Measurements from ENCODE around the gene LIPC. TPM values are rescaled to one million over a fixed set of nuclear protein-coding genes. Genes with fewer than 3 reads are reported as not detected.

LIPC gene
- polyA plus RNA-seq, 3 donors = 0.37 TPM; not detected in 2

- H3K4me3 ChIP-seq (replicated peaks in 1 of 3; ENCODE audit: low read depth in 2 of 3, low read length in 3 of 3) = no peak overlapping the region
- DNase-seq = no peak
- H4K20me1 ChIP-seq (ENCODE audit: insufficient read depth, low read length) = no peaks in the 10 kb centered on the region
- H3K79me2 ChIP-seq (ENCODE audit: insufficient read depth, low read length) = no peaks in the 10 kb centered on the region
- WGBS (ENCODE audit: insufficient coverage) = 98% methylated on average over 5 of the region's 9 CpGs
- no peak overlapping the region for H2AFZ ChIP-seq (ENCODE audit: insufficient read depth, low read depth, low read length, poor library complexity, severe bottlenecking)
- Mint-ChIP-seq H3K27me3 (ENCODE audit: low read depth in 3 of 3) (peaks cover 0 to 3% (median 1%) of the 10 kb centered on the region in 3 donors), H3K36me3 (no peaks in the 10 kb centered on the region), H3K27ac (no peak overlapping the region), H3K9me3 (peaks cover 0 to 1% (median 0%) of the 10 kb centered on the region in 7 donors), H3K4me3 (no peak overlapping the region), H3K4me1 (peaks cover 13% of the 10 kb centered on the region)
- H3K4me1 ChIP-seq (ENCODE audit: control insufficient read depth in 1 of 2, insufficient read depth in 2 of 2, low read length in 2 of 2) = no peaks in the 10 kb centered on the region
- H3K27ac ChIP-seq (ENCODE audit: low read depth in 1 of 2, low read length in 2 of 2) = no peak overlapping the region
- no peaks in the 10 kb centered on the region for H3K27me3 ChIP-seq (ENCODE audit: control insufficient read depth in 2 of 2, insufficient read depth in 2 of 2, low read length in 2 of 2)
- H3K36me3 ChIP-seq (replicated peaks in 1 of 2; ENCODE audit: control insufficient read depth in 1 of 2, insufficient read depth in 2 of 2, low read length in 2 of 2) = no peaks in the 10 kb centered on the region
- no peak overlapping the region for H3K9ac ChIP-seq (ENCODE audit: insufficient read depth, low read length, poor library complexity, severe bottlenecking)
- TF ChIP-seq, protein P1, sequence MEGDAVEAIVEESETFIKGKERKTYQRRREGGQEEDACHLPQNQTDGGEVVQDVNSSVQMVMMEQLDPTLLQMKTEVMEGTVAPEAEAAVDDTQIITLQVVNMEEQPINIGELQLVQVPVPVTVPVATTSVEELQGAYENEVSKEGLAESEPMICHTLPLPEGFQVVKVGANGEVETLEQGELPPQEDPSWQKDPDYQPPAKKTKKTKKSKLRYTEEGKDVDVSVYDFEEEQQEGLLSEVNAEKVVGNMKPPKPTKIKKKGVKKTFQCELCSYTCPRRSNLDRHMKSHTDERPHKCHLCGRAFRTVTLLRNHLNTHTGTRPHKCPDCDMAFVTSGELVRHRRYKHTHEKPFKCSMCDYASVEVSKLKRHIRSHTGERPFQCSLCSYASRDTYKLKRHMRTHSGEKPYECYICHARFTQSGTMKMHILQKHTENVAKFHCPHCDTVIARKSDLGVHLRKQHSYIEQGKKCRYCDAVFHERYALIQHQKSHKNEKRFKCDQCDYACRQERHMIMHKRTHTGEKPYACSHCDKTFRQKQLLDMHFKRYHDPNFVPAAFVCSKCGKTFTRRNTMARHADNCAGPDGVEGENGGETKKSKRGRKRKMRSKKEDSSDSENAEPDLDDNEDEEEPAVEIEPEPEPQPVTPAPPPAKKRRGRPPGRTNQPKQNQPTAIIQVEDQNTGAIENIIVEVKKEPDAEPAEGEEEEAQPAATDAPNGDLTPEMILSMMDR (IDR thresholded peaks at IDR 0.05) = no peak
- intact Hi-C loops (cut with micrococcal nuclease) = no loop called here
- H3K4me2 ChIP-seq (replicated peaks; ENCODE audit: extremely low read depth, low read length, poor library complexity, severe bottlenecking) = no peak overlapping the region
- no peaks in the 10 kb centered on the region for H3K9me3 ChIP-seq (replicated peaks in 1 of 2; ENCODE audit: control insufficient read depth in 1 of 2, insufficient read depth in 1 of 2, low read length in 2 of 2)
Observed at GRCh38 chr15:58437531-58438105, 5.8 kb downstream of the LIPC start.

DNA sequence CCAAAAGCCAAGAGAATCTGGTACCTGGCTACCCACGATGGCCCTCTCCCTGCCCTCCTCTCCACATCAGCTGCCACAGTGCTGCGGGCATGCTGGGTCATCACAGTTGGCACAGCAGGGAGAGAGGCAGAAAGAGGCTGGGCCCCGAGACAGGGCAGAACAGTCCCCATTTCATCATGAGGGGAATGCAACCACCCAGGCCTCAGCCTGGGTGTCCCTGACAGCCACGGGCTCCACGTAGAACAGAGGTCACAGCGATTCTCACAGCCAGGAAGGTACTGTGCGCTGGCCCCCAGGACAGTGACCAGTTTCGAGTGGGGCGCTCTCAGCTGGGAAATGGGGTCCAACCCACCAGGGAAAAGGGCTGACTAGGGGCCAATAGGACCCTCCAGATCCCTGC is 6.3 kb downstream of the LIPC start:
- no peak overlapping the region for H2AFZ ChIP-seq (ENCODE audit: insufficient read depth, low read depth, low read length, poor library complexity, severe bottlenecking)
- intact Hi-C loops (cut with micrococcal nuclease) = no loop called here
- no peaks in the 10 kb centered on the region for H3K36me3 ChIP-seq (replicated peaks in 1 of 2; ENCODE audit: control insufficient read depth in 1 of 2, insufficient read depth in 2 of 2, low read length in 2 of 2)
- no peak overlapping the region for H3K4me3 ChIP-seq (replicated peaks in 1 of 3; ENCODE audit: low read depth in 2 of 3, low read length in 3 of 3)
- WGBS (ENCODE audit: insufficient coverage) = 93% methylated on average over 9 of the region's 9 CpGs
- no peaks in the 10 kb centered on the region for H3K27me3 ChIP-seq (ENCODE audit: control insufficient read depth in 2 of 2, insufficient read depth in 2 of 2, low read length in 2 of 2)
- Mint-ChIP-seq H3K4me3 (no peak overlapping the region), H3K36me3 (no peaks in the 10 kb centered on the region), H3K4me1 (peaks cover 13% of the 10 kb centered on the region), H3K27me3 (ENCODE audit: low read depth in 3 of 3) (peaks cover 0 to 4% (median 1%) of the 10 kb centered on the region in 3 donors), H3K27ac (no peak overlapping the region), H3K9me3 (peaks cover 0 to 1% (median 0%) of the 10 kb centered on the region in 7 donors)
- no peak for DNase-seq
- no peak overlapping the region for H3K4me2 ChIP-seq (replicated peaks; ENCODE audit: extremely low read depth, low read length, poor library complexity, severe bottlenecking)
- no peaks in the 10 kb centered on the region for H3K79me2 ChIP-seq (ENCODE audit: insufficient read depth, low read length)
- H4K20me1 ChIP-seq (ENCODE audit: insufficient read depth, low read length) = no peaks in the 10 kb centered on the region
- no peaks in the 10 kb centered on the region for H3K4me1 ChIP-seq (ENCODE audit: control insufficient read depth in 1 of 2, insufficient read depth in 2 of 2, low read length in 2 of 2)
- H3K9me3 ChIP-seq (replicated peaks in 1 of 2; ENCODE audit: control insufficient read depth in 1 of 2, insufficient read depth in 1 of 2, low read length in 2 of 2) = no peaks in the 10 kb centered on the region
- H3K9ac ChIP-seq (ENCODE audit: insufficient read depth, low read length, poor library complexity, severe bottlenecking) = no peak overlapping the region
- no peak overlapping the region for H3K27ac ChIP-seq (ENCODE audit: low read depth in 1 of 2, low read length in 2 of 2)
- TF ChIP-seq, protein P1 (IDR thresholded peaks at IDR 0.05) = no peak

Measured in CD14-positive monocyte (primary cell).